ENCODE results near the gene RPRD1A.

DNA sequence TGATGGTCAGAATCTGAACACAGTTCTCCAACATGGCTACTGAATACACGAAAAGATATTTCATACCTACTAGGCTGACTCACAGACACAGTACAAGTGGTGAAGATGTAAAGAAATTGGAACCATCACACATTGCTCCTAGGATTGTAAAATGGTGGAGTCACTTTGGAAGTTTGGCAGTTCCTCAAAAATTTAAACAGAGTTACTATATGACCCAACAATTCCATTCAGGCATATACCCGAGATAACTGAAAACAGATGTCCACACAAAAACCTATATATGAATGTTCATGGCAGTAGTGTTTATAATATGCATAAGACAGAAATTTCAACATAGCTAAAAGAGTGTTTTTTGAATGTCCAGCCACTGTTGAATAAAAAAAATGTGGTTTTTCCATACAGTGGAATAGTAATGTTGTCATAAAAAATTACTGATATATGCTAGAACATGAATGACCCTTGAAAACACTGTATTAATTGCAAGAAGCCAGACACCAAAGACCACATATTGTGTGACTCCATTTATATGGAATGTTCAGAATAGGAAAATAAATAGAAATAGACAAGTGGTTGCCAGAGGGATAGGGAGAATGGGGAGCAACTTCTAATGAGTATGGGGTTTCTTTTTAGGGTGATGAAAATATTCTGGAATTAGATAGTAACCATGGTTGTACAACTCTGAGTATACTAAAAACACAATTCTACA, 84.8 kb downstream of the RPRD1A start:
- TF ChIP-seq, protein P1, sequence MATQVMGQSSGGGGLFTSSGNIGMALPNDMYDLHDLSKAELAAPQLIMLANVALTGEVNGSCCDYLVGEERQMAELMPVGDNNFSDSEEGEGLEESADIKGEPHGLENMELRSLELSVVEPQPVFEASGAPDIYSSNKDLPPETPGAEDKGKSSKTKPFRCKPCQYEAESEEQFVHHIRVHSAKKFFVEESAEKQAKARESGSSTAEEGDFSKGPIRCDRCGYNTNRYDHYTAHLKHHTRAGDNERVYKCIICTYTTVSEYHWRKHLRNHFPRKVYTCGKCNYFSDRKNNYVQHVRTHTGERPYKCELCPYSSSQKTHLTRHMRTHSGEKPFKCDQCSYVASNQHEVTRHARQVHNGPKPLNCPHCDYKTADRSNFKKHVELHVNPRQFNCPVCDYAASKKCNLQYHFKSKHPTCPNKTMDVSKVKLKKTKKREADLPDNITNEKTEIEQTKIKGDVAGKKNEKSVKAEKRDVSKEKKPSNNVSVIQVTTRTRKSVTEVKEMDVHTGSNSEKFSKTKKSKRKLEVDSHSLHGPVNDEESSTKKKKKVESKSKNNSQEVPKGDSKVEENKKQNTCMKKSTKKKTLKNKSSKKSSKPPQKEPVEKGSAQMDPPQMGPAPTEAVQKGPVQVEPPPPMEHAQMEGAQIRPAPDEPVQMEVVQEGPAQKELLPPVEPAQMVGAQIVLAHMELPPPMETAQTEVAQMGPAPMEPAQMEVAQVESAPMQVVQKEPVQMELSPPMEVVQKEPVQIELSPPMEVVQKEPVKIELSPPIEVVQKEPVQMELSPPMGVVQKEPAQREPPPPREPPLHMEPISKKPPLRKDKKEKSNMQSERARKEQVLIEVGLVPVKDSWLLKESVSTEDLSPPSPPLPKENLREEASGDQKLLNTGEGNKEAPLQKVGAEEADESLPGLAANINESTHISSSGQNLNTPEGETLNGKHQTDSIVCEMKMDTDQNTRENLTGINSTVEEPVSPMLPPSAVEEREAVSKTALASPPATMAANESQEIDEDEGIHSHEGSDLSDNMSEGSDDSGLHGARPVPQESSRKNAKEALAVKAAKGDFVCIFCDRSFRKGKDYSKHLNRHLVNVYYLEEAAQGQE (IDR thresholded peaks at IDR 0.05; ENCODE audit: low read depth) = no peak
- TF ChIP-seq EZH2 (IDR thresholded peaks at IDR 0.05) (no peak), POLR2A (IDR thresholded peaks at IDR 0.05; ENCODE audit: borderline replicate concordance, extremely low read depth, insufficient read depth, insufficient read length) (no peak), TCF7L2 (IDR thresholded peaks at IDR 0.05; ENCODE audit: borderline replicate concordance, extremely low read depth, insufficient read depth, insufficient read length) (no peak), SP1 (IDR thresholded peaks at IDR 0.05; ENCODE audit: low read depth) (no peak), RAD21 (IDR thresholded peaks at IDR 0.05; ENCODE audit: low read depth) (no peak)
- TF ChIP-seq, protein P2, sequence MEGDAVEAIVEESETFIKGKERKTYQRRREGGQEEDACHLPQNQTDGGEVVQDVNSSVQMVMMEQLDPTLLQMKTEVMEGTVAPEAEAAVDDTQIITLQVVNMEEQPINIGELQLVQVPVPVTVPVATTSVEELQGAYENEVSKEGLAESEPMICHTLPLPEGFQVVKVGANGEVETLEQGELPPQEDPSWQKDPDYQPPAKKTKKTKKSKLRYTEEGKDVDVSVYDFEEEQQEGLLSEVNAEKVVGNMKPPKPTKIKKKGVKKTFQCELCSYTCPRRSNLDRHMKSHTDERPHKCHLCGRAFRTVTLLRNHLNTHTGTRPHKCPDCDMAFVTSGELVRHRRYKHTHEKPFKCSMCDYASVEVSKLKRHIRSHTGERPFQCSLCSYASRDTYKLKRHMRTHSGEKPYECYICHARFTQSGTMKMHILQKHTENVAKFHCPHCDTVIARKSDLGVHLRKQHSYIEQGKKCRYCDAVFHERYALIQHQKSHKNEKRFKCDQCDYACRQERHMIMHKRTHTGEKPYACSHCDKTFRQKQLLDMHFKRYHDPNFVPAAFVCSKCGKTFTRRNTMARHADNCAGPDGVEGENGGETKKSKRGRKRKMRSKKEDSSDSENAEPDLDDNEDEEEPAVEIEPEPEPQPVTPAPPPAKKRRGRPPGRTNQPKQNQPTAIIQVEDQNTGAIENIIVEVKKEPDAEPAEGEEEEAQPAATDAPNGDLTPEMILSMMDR (IDR thresholded peaks at IDR 0.05 in 2 of 3, conservative IDR thresholded peaks at IDR 0.05 in 1 of 3; ENCODE audit: borderline replicate concordance in 1 of 3, insufficient read depth in 1 of 3, low read depth in 2 of 3, low read length in 2 of 3) = no peak

All from HCT116 (cell line).